Activated naive CD4-positive, alpha-beta T cell treated with anti-CD3 and anti-CD28 coated beads, Interleukin-2, amount 10 ng/mL, durations not matched to agents 7 days and 5 days (primary cell): Measurements from ENCODE around the gene SSBP1.
"Not testable (repeated sequence)": the region's sequence is repeated elsewhere in the genome, so short reads cannot be mapped to it uniquely, and the experiment has no call there.

Experiments
- CTCF ChIA-PET: fragments of 350-600 bp; sonication (Branson Sonifier 250); formaldehyde crosslinking; loops from one replicate; lab custom pipeline; 2021; ENCODE audit warnings: antibody characterized with exemption; lab: Charles Lee
- DNase-seq: peaks from one replicate; pipeline ENCODE4 v3.0.0-alpha.2; 2020
- H3K27ac Mint-ChIP-seq: one replicate; pipeline ENCODE4 v1.8.0; 2021; ENCODE audit warnings: mild to moderate bottlenecking, moderate library complexity, mixed read lengths
- H3K27me3 Mint-ChIP-seq: one replicate; pipeline ENCODE4 v1.8.0; 2021; ENCODE audit warnings: mild to moderate bottlenecking, mixed read lengths
- H3K36me3 Mint-ChIP-seq: one replicate; pipeline ENCODE4 v1.8.0; 2021; ENCODE audit warnings: mixed read lengths
- H3K4me1 Mint-ChIP-seq: one replicate; pipeline ENCODE4 v1.8.0; 2021; ENCODE audit warnings: mixed read lengths
- H3K4me3 Mint-ChIP-seq: one replicate; pipeline ENCODE4 v1.8.0; 2021; ENCODE audit warnings: mild to moderate bottlenecking, moderate library complexity, mixed read lengths
- H3K9me3 Mint-ChIP-seq: one replicate; pipeline ENCODE4 v1.8.0; 2021; ENCODE audit warnings: mixed read lengths

Gene SSBP1

DNA sequence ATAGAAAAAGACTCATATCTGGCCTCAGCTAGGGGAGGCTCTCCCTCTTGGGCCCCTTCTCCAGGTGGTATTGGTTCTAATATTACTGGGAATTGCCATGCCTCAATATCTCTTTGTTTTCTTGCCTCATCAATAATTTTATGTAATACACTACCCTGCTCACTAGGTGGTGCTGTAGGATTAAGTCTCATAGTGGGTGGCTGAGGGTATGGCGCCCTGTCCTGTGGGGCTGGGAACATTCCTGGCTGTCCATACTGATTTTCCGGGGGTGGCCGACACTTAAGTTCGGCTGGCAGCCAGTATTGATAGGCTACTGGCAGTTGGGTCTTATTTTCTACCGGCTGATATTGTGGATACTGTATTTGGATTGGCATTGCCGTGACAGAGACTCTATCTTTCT lies 16.8 kb downstream of the SSBP1 start:
- H3K4me1 Mint-ChIP-seq: no peaks in the 10 kb centered on the region
- H3K4me3 Mint-ChIP-seq: no peak overlapping the region
- H3K36me3 Mint-ChIP-seq: peaks cover 83% of the 10 kb centered on the region
- H3K27me3 Mint-ChIP-seq: no peaks in the 10 kb centered on the region
- DNase-seq: no peak
- H3K27ac Mint-ChIP-seq: no peak overlapping the region
- peaks cover 29% of the 10 kb centered on the region for H3K9me3 Mint-ChIP-seq
- CTCF ChIA-PET: interaction anchor here (1.5 to 2.6 kb wide), 2 partner anchors 29 to 31 kb away, joined by 5 to 8 read pairs; no protein-coding TSS in a partner anchor

GRCh38 chr7:141763797-141764196 lies 25.6 kb downstream of the SSBP1 start, which contains the start of gene TAS2R3:
TAS2R3 (plus strand) TSS chr7:141764097; CDS start chr7:141764159, 62 bp downstream.
- Mint-ChIP-seq H3K27ac (no peak within 1 kb of the TSS), H3K27me3 (no peaks in the 10 kb centered on the region), H3K4me1 (no peaks in the 10 kb centered on the region), H3K9me3 (no peaks in the 10 kb centered on the region), H3K4me3 (no peak within 1 kb of the TSS), H3K36me3 (peaks cover 36% of the 10 kb centered on the region)
- CTCF ChIA-PET: interaction anchor here (1.1 to 1.4 kb wide), 2 partner anchors 20 to 26 kb away, joined by 3 to 4 read pairs; partner anchors contain the start of gene SSBP1
- no peak for DNase-seq

DNA sequence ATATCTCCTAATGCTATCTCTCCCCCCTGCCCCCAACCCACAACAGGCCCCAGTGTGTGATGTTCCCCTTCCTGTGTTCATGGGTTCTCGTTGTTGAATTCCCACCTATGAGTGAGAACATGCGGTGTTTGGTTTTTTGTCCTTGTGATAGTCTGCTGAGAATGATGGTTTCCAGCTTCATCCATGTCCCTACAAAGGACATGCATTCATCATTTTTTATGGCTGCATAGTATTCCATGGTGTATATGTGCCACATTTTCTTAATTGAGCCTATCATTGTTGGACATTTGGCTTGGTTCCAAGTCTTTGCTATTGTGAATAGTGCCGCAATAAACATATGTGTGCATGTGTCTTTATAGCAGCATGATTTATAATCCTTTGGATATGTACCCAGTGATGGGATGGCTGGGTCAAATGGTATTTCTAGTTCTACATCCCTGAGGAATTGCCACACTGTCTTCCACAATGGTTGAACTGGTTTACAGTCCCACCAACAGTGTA lies 32.0 kb downstream of the SSBP1 start:
- CTCF ChIA-PET: interaction anchor here (0.8 to 0.9 kb wide), 2 partner anchors 13 to 15 kb away, joined by 3 read pairs; no protein-coding TSS in a partner anchor
- not testable (repeated sequence) for H3K9me3 Mint-ChIP-seq, H3K4me3 Mint-ChIP-seq, DNase-seq, H3K4me1 Mint-ChIP-seq, H3K27me3 Mint-ChIP-seq, H3K27ac Mint-ChIP-seq
- peaks cover 29% of the 10 kb centered on the region for H3K36me3 Mint-ChIP-seq

GRCh38 chr7:141776374-141776773 lies 38.2 kb downstream of the SSBP1 start, which contains the start of gene TAS2R4:
TAS2R4 (plus strand) TSS chr7:141776674; CDS start chr7:141778489, 1,815 bp downstream.
- Mint-ChIP-seq H3K4me1 (no peaks in the 10 kb centered on the region), H3K9me3 (peaks cover 7% of the 10 kb centered on the region), H3K27ac (no peak within 1 kb of the TSS), H3K36me3 (peaks cover 42% of the 10 kb centered on the region), H3K27me3 (no peaks in the 10 kb centered on the region), H3K4me3 (no peak within 1 kb of the TSS)
- CTCF ChIA-PET: interaction anchor here (1.2 to 1.8 kb wide), 3 partner anchors 9 to 122 kb away, joined by 3 to 11 read pairs (median 4); no protein-coding TSS in a partner anchor
- no peak for DNase-seq

DNA sequence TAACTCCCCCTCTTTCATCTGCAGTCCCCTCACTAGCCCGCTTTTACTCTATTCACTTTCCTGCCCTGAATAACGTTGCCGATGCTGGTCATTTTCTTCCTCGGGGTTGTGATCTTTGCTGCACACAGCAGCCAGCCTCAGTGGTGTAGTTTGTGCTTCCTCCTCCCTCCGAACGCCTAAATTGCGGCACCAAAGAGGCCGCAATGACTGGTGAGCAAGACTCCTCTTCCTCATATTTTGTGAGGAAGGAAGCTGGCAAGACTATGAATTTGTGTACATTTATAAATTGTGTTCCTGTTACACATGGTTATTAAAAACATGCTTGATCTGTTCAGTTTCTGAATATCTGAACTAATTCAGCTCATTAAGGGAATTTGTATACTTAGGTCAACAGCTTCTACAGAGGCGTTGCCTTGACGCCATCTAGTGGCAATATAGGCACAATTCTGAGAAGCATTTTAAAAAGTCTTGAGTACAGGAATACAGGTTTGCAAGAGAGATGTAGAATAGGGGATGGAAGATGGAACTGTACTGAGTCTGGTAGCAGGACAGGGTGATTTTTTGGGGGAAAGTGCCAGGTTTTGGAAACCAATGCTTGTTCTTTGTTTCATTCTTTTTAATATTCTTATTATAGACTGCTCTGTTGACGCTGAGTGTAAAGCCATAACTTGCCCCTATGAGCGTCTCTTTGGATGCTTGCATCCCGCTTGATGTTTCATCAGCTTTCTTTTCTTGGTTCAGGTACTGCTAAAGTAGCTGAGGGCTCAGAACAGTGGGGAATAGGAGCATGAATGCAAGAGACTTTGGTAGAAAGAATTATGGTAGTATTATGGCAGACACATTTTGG lies 47.8 kb downstream of the SSBP1 start:
- Mint-ChIP-seq H3K4me1 (no peaks in the 10 kb centered on the region), H3K36me3 (no peaks in the 10 kb centered on the region), H3K9me3 (no peaks in the 10 kb centered on the region), H3K4me3 (no peak overlapping the region), H3K27ac (no peak overlapping the region), H3K27me3 (no peaks in the 10 kb centered on the region)
- peak; percentile 31 for DNase-seq
- CTCF ChIA-PET: interaction anchor here (0.6 to 5.2 kb wide), 14 partner anchors 9 to 430 kb away, joined by 3 to 29 read pairs (median 4); partner anchors contain the start of genes SSBP1 and TAS2R4

DNA sequence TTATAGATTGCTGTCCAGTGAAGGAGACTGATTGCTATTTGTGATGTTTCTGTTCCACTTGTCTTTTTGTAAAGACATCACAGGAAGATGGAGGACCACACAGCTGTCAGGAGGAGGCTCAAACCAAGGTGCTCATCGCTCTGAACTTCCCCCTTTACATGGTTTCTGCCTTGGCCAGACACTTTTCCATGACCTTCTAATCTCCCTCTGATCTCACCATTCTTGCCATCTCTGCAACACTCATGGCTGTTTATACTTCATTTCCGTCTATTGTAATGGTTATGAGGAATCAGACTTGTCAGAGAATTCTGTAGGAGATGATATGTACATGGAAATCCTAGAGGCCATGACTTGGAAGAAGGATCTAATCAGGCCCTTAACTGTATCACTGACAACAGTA lies 50.1 kb downstream of the SSBP1 start:
- no peaks in the 10 kb centered on the region for H3K4me1 Mint-ChIP-seq
- no peaks in the 10 kb centered on the region for H3K9me3 Mint-ChIP-seq
- CTCF ChIA-PET: interaction anchor here (0.6 to 5.2 kb wide), 6 partner anchors 19 to 134 kb away, joined by 3 to 29 read pairs (median 4); no protein-coding TSS in a partner anchor
- H3K27ac Mint-ChIP-seq: no peak overlapping the region
- H3K4me3 Mint-ChIP-seq: no peak overlapping the region
- DNase-seq: no peak
- no peaks in the 10 kb centered on the region for H3K27me3 Mint-ChIP-seq
- no peaks in the 10 kb centered on the region for H3K36me3 Mint-ChIP-seq

GRCh38 chr7:141789917-141790316 lies 51.8 kb downstream of the SSBP1 start, which contains the start of gene TAS2R5:
TAS2R5 (plus strand) TSS chr7:141790217; CDS start chr7:141790362, 145 bp downstream.
- no peak within 1 kb of the TSS for H3K27ac Mint-ChIP-seq

GRCh38 chr7:141792526-141792925 lies 54.4 kb downstream of the SSBP1 start:
- Mint-ChIP-seq H3K27ac (no peak overlapping the region), H3K4me1 (no peaks in the 10 kb centered on the region)
- CTCF ChIA-PET: no interaction called here

More at GRCh38 chr7:141789917-141790316, 51.8 kb downstream of the SSBP1 start, which contains the start of gene TAS2R5:
- H3K36me3 Mint-ChIP-seq: peaks cover 3% of the 10 kb centered on the region
- CTCF ChIA-PET: no interaction called here
- H3K4me1 Mint-ChIP-seq: no peaks in the 10 kb centered on the region
- no peaks in the 10 kb centered on the region for H3K27me3 Mint-ChIP-seq
- no peaks in the 10 kb centered on the region for H3K9me3 Mint-ChIP-seq
- H3K4me3 Mint-ChIP-seq: no peak within 1 kb of the TSS
- DNase-seq: no peak

More at GRCh38 chr7:141792526-141792925, 54.4 kb downstream of the SSBP1 start:
- no peak for DNase-seq
- Mint-ChIP-seq H3K36me3 (peaks cover 3% of the 10 kb centered on the region), H3K27me3 (no peaks in the 10 kb centered on the region), H3K4me3 (no peak overlapping the region), H3K9me3 (no peaks in the 10 kb centered on the region)
